A549 (cell line): ENCODE results near the gene SLC35D2. TPM values are rescaled to one million over a fixed set of nuclear protein-coding genes. Genes with fewer than 3 reads are reported as not detected.

Experiments
- ATAC-seq, 2 experiments: fragments of 200-7000 bp in 1 of 2; fragments of >200 bp in 1 of 2; cut with Nextera tagmentation in 1 of 2; cut with Tn5 transposase in 1 of 2; 3 replicates each; pipeline versions ENCODE4 v1.8.0 to v1.9.1; 2018 to 2020; ENCODE audit warnings: mild to moderate bottlenecking in 1 of 2, moderate library complexity in 1 of 2
- CTCF ChIA-PET: fragments of 300-600 bp; sonication (Branson Sonifier 250); formaldehyde crosslinking; extraction: SDS; loops from one replicate; lab custom pipeline; 2021; ENCODE audit warnings: antibody characterized with exemption, inconsistent platforms; lab: Yijun Ruan, JAX
- POLR2A ChIA-PET: fragments of 350-600 bp; formaldehyde crosslinking; extraction: SDS; loops from one replicate; lab custom pipeline; 2021; ENCODE audit warnings: antibody characterized with exemption, inconsistent platforms; lab: Yijun Ruan, JAX
- DNase-seq, 2 experiments: peaks; one replicate each; pipeline versions ENCODE4 v3.0.0 to v3.0.0-alpha.2; 2011 to 2016; ENCODE audit warnings: low read depth in 1 of 2, low spot score in 1 of 2
- FAIRE-seq: peaks from 2 replicates; lab custom pipeline; 2011; peaks lifted over from hg19 to GRCh38; lab: Jason Lieb, UNC
- H3K27ac ChIP-seq, 2 experiments: fragments of >200 bp; sonication (Bioruptor Twin); formaldehyde crosslinking; 3 replicates each; pipeline ENCODE4 v1.5.1; 2016 to 2017
- H3K4me1 ChIP-seq: fragments of >200 bp; sonication (Bioruptor Twin); formaldehyde crosslinking; 3 replicates; pipeline ENCODE4 v1.6.1; 2016
- H3K4me2 ChIP-seq: fragments of >200 bp; sonication (Bioruptor Twin); formaldehyde crosslinking; 3 replicates; pipeline ENCODE4 v1.6.1; 2016
- H3K4me3 ChIP-seq: fragments of >200 bp; sonication (Bioruptor Twin); formaldehyde crosslinking; 3 replicates; pipeline ENCODE4 v1.5.1; 2016
- H3K9me3 ChIP-seq: fragments of >200 bp; sonication (Bioruptor Twin); formaldehyde crosslinking; 3 replicates; pipeline ENCODE4 v1.6.1; 2016
- MYC ChIP-seq: IDR thresholded peaks from 2 replicates; pipeline ENCODE4 v1.6.1; 2012; ENCODE audit warnings: mild to moderate bottlenecking, inconsistent platforms, low read length, improper control_type of control experiment, borderline replicate concordance
- POLR2AphosphoS2 ChIP-seq: conservative IDR thresholded peaks from 2 replicates; pipeline ENCODE4 v1.6.1; 2012; ENCODE audit warnings: low read length, improper control_type of control experiment, inconsistent platforms
- RAD21 ChIP-seq, 2 experiments: fragments of >200 bp in 1 of 2; sonication (Bioruptor Twin) in 1 of 2; formaldehyde crosslinking in 1 of 2; IDR thresholded peaks in 1 of 2; conservative IDR thresholded peaks in 1 of 2; 2 replicates in 1 of 2; 3 replicates in 1 of 2; pipeline ENCODE4 v1.6.1; 2012 to 2018; ENCODE audit warnings: inconsistent platforms in 1 of 2
- RNF2 ChIP-seq: fragments of 200-600 bp; sonication (generic); IDR thresholded peaks from 2 replicates; pipeline ENCODE4 v1.6.1; 2016; ENCODE audit warnings: low read depth, mild to moderate bottlenecking, antibody characterized with exemption, moderate library complexity, borderline replicate concordance
- TFCP2L1 ChIP-seq: fragments of 250-450 bp; sonication (Bioruptor Pico); IDR thresholded peaks from 2 replicates; pipeline ENCODE4 v1.5.0; 2021; ENCODE audit warnings: mild to moderate bottlenecking
- WGBS: methylation state at CpG from one replicate; pipeline ENCODE4 v1.1.6; 2017; ENCODE audit errors: missing lambda C conversion rate; 5-methylcytosine and 5-hydroxymethylcytosine counted together
- polyA plus RNA-seq, 4 experiments: library from polyadenylated mRNA; depleted of rRNA in 3 of 4; stranded (reverse); fragments of >200 nt; fragmentation: RNase III in 1 of 4; extraction: RNeasy Plus Mini Kit Qiagen cat#74134 plus additional on column Dnase treatment in 1 of 4; gene quantifications; 2 replicates in 3 of 4; 3 replicates in 1 of 4; pipeline ENCODE4 v1.2.3, GENCODE V29; 2011 to 2017
- TF ChIP-seq, protein P1 (sequence below): fragments of 200-600 bp; sonication (generic); IDR thresholded peaks from 2 replicates; pipeline ENCODE4 v1.6.1; 2016; ENCODE audit warnings: antibody characterized with exemption, mild to moderate bottlenecking, moderate library complexity

Gene SLC35D2
- polyA plus RNA-seq, 2 of the 4 experiments (the other 2 are of a cell fraction): 13.8 to 29.8 TPM

DNA sequence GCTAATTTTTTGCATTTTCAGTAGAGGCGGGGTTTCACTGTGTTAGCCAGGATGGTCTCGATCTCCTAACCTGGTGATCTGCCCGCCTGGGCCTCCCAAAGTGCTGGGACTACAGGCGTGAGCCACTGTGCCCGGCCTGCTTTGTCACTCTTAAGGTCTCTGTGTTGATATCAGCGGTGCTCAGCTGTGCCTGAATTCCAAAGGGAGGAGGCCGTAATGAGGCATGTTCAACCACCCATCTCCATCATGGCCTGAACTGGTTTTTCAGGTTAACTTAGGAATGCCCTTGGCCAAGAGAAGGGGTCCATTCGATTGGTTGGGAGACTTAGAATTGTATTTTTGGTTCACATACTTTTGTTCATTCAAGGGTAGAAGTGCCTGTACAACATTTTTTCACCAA is 103.6 kb downstream of the SLC35D2 start:
- DNase-seq: no peak
- ATAC-seq: no peak
- Histone ChIP-seq H3K27ac (no peak overlapping the region), H3K9me3 (peaks cover 10% of the 10 kb centered on the region), H3K4me1 (no peaks in the 10 kb centered on the region), H3K4me2 (no peak overlapping the region), H3K4me3 (no peak overlapping the region)
- TF ChIP-seq TFCP2L1 (CRISPR knock-in tag) (no peak), RAD21 (conservative IDR thresholded peaks at IDR 0.05 in 1 of 2, IDR thresholded peaks at IDR 0.05 in 1 of 2) (no peak), POLR2AphosphoS2 (no peak), RNF2 (no peak)
- WGBS: 88% methylated on average over 8 of the region's 8 CpGs
- no peak for FAIRE-seq
- ChIA-PET CTCF (interaction anchor here (0.6 kb wide), 1 partner anchor 172 kb away, joined by 3 read pairs; no protein-coding TSS in a partner anchor), POLR2A (no interaction called here)

DNA sequence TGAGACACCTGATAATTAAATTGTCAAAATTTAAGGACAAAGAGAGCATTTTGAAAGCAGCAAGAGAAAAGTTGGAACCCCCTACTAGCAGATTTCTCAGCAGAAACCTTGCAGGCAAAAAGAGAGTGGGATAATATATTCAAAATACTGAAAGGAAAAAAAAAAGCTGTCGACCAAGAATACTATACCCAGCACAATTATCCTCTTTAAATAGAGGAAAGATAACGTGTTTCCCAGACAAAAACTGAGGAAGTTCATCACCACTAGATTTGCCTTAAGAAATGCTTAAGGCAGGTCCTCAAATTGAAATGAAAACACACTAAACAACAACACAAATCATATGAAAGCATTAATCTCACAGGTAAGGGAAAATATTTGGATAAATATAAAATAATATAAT is 108.6 kb downstream of the SLC35D2 start:
- no peak for ATAC-seq
- FAIRE-seq: no peak
- Histone ChIP-seq H3K27ac (no peak overlapping the region), H3K4me3 (no peak overlapping the region), H3K9me3 (peaks cover 30% of the 10 kb centered on the region), H3K4me1 (no peaks in the 10 kb centered on the region), H3K4me2 (no peak overlapping the region)
- ChIA-PET POLR2A (no interaction called here), CTCF (no interaction called here)
- no peak for DNase-seq
- 6% methylated on average over 2 of the region's 2 CpGs for WGBS
- TF ChIP-seq, protein P1, sequence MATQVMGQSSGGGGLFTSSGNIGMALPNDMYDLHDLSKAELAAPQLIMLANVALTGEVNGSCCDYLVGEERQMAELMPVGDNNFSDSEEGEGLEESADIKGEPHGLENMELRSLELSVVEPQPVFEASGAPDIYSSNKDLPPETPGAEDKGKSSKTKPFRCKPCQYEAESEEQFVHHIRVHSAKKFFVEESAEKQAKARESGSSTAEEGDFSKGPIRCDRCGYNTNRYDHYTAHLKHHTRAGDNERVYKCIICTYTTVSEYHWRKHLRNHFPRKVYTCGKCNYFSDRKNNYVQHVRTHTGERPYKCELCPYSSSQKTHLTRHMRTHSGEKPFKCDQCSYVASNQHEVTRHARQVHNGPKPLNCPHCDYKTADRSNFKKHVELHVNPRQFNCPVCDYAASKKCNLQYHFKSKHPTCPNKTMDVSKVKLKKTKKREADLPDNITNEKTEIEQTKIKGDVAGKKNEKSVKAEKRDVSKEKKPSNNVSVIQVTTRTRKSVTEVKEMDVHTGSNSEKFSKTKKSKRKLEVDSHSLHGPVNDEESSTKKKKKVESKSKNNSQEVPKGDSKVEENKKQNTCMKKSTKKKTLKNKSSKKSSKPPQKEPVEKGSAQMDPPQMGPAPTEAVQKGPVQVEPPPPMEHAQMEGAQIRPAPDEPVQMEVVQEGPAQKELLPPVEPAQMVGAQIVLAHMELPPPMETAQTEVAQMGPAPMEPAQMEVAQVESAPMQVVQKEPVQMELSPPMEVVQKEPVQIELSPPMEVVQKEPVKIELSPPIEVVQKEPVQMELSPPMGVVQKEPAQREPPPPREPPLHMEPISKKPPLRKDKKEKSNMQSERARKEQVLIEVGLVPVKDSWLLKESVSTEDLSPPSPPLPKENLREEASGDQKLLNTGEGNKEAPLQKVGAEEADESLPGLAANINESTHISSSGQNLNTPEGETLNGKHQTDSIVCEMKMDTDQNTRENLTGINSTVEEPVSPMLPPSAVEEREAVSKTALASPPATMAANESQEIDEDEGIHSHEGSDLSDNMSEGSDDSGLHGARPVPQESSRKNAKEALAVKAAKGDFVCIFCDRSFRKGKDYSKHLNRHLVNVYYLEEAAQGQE: no peak
- no peak for TF ChIP-seq MYC

Other genes starting within 250 kb of the SLC35D2 start
- gene HSD17B3, start 81.5 kb downstream of the SLC35D2 start, polyA plus RNA-seq (2011; rRNA removed): 0.25 and 0.70 TPM in 2 replicates
- gene HSD17B3, start 81.5 kb downstream of the SLC35D2 start, polyA plus RNA-seq (2017; fragmentation: RNase III; extraction: RNeasy Plus Mini Kit Qiagen cat#74134 plus additional on column Dnase treatment): 0.10 to 0.22 TPM in 2 of 3 replicates, not detected in the other
- gene ZNF367, start 34.7 kb upstream of the SLC35D2 start, polyA plus RNA-seq (2011; rRNA removed): 3.8 and 4.8 TPM in 2 replicates
- 8.2 to 8.3 TPM (median 8.3 TPM) in 3 replicates for gene ZNF367, start 34.7 kb upstream of the SLC35D2 start, polyA plus RNA-seq (2017; fragmentation: RNase III; extraction: RNeasy Plus Mini Kit Qiagen cat#74134 plus additional on column Dnase treatment)
- 7.3 and 12.4 TPM in 2 replicates for gene HABP4, start 66.5 kb upstream of the SLC35D2 start, polyA plus RNA-seq (2011; rRNA removed)
- gene HABP4, start 66.5 kb upstream of the SLC35D2 start, polyA plus RNA-seq (2017; fragmentation: RNase III; extraction: RNeasy Plus Mini Kit Qiagen cat#74134 plus additional on column Dnase treatment): 11.9 to 12.8 TPM (median 12.0 TPM) in 3 replicates
- 17.3 and 19.6 TPM in 2 replicates for gene CDC14B, start 236.1 kb upstream of the SLC35D2 start, polyA plus RNA-seq (2011; rRNA removed)
- gene CDC14B, start 236.1 kb upstream of the SLC35D2 start, polyA plus RNA-seq (2017; fragmentation: RNase III; extraction: RNeasy Plus Mini Kit Qiagen cat#74134 plus additional on column Dnase treatment): 9.6 to 10.2 TPM (median 9.9 TPM) in 3 replicates